ENCODE results near the gene FGF11.
A peak's percentile ranks its signal among the peaks of the same experiment; 100 is the strongest.

The FGF11 gene

GRCh38 chr17:7437950-7438614 is 1.2 kb upstream of the FGF11 start:
- Histone ChIP-seq H3K4me2 (ENCODE audit: low read depth, low read length, poor library complexity, severe bottlenecking) (peak overlapping the region; percentile 14), H3K9me2 (replicated peaks; ENCODE audit: insufficient read depth, low read length) (no peaks in the 10 kb centered on the region), H3F3A (ENCODE audit: insufficient read depth) (no peaks in the 10 kb centered on the region), H3K27ac (ENCODE audit: low read depth, low read length) (no peak overlapping the region), H3K9ac (ENCODE audit: low read length) (no peak overlapping the region; the same call in 1 of the 2 replicates), H4K20me1 (ENCODE audit: low read depth, low read length) (no peaks in the 10 kb centered on the region), H3K27me3 (ENCODE audit: low read length) (no peaks in the 10 kb centered on the region), H3K9me3 (ENCODE audit: insufficient read depth, low read length) (no peaks in the 10 kb centered on the region), H3K36me3 (ENCODE audit: low read length) (no peaks in the 10 kb centered on the region), H3K4me3 (ENCODE audit: insufficient read depth, low read length, poor library complexity, severe bottlenecking) (no peak overlapping the region), H3K79me2 (ENCODE audit: insufficient read depth, low read length) (no peaks in the 10 kb centered on the region), H2AFZ (ENCODE audit: low read depth, low read length, severe bottlenecking) (no peak overlapping the region)
- TF ChIP-seq EZH2phosphoT487 (conservative IDR thresholded peaks at IDR 0.05; ENCODE audit: low read length) = no peak
- TF ChIP-seq CTCF (IDR thresholded peaks at IDR 0.05; ENCODE audit: insufficient read depth, low read length, poor library complexity, severe bottlenecking) = no peak

- H3K4me3 ChIP-seq (ENCODE audit: insufficient read depth, low read length, poor library complexity, severe bottlenecking) = no peak overlapping the region
Observed at GRCh38 chr17:7438656-7439460, 454 bp upstream of the FGF11 start.

GRCh38 chr17:7440113-7440833 is 961 bp downstream of the FGF11 start:
- Histone ChIP-seq H3K9me3 (ENCODE audit: insufficient read depth, low read length) (no peaks in the 10 kb centered on the region), H2AFZ (ENCODE audit: low read depth, low read length, severe bottlenecking) (no peak overlapping the region), H3K4me3 (ENCODE audit: insufficient read depth, low read length, poor library complexity, severe bottlenecking) (no peak overlapping the region), H3K9me2 (replicated peaks; ENCODE audit: insufficient read depth, low read length) (no peaks in the 10 kb centered on the region), H3K9ac (ENCODE audit: low read length) (peak overlapping the region; percentile 21; the same call in 1 of the 2 replicates), H3F3A (ENCODE audit: insufficient read depth) (no peaks in the 10 kb centered on the region), H3K4me2 (ENCODE audit: low read depth, low read length, poor library complexity, severe bottlenecking) (peak overlapping the region; percentile 39), H3K36me3 (ENCODE audit: low read length) (no peaks in the 10 kb centered on the region), H4K20me1 (ENCODE audit: low read depth, low read length) (no peaks in the 10 kb centered on the region), H3K27me3 (ENCODE audit: low read length) (no peaks in the 10 kb centered on the region), H3K27ac (ENCODE audit: low read depth, low read length) (no peak overlapping the region), H3K79me2 (ENCODE audit: insufficient read depth, low read length) (no peaks in the 10 kb centered on the region)
- TF ChIP-seq CTCF (IDR thresholded peaks at IDR 0.05; ENCODE audit: insufficient read depth, low read length, poor library complexity, severe bottlenecking) (no peak), EZH2phosphoT487 (conservative IDR thresholded peaks at IDR 0.05; ENCODE audit: low read length) (no peak)

More at GRCh38 chr17:7438656-7439460, 454 bp upstream of the FGF11 start:
- no peak overlapping the region for H2AFZ ChIP-seq (ENCODE audit: low read depth, low read length, severe bottlenecking)
- H3K9me2 ChIP-seq (replicated peaks; ENCODE audit: insufficient read depth, low read length) = no peaks in the 10 kb centered on the region
- H3K4me2 ChIP-seq (ENCODE audit: low read depth, low read length, poor library complexity, severe bottlenecking) = no peak overlapping the region
- no peaks in the 10 kb centered on the region for H4K20me1 ChIP-seq (ENCODE audit: low read depth, low read length)
- H3K27ac ChIP-seq (ENCODE audit: low read depth, low read length) = no peak overlapping the region
- no peaks in the 10 kb centered on the region for H3K79me2 ChIP-seq (ENCODE audit: insufficient read depth, low read length)
- no peaks in the 10 kb centered on the region for H3K36me3 ChIP-seq (ENCODE audit: low read length)
- H3K9ac ChIP-seq (ENCODE audit: low read length) = no peak overlapping the region
- no peaks in the 10 kb centered on the region for H3F3A ChIP-seq (ENCODE audit: insufficient read depth)
- H3K27me3 ChIP-seq (ENCODE audit: low read length) = no peaks in the 10 kb centered on the region
- H3K9me3 ChIP-seq (ENCODE audit: insufficient read depth, low read length) = no peaks in the 10 kb centered on the region
- no peak for TF ChIP-seq CTCF (IDR thresholded peaks at IDR 0.05; ENCODE audit: insufficient read depth, low read length, poor library complexity, severe bottlenecking)
- no peak for TF ChIP-seq EZH2phosphoT487 (conservative IDR thresholded peaks at IDR 0.05; ENCODE audit: low read length)
